GM21381 (cell line): ENCODE measurements around the gene OR6Y1.

Experiments used
- ATAC-seq: cut with Tn5 transposase; IDR thresholded peaks from one replicate; pipeline ENCODE4 v1.9.1; 2021; ENCODE audit warnings: mild to moderate bottlenecking, moderate library complexity; ENCODE audit not compliant: unreplicated experiment

Gene OR6Y1

DNA sequence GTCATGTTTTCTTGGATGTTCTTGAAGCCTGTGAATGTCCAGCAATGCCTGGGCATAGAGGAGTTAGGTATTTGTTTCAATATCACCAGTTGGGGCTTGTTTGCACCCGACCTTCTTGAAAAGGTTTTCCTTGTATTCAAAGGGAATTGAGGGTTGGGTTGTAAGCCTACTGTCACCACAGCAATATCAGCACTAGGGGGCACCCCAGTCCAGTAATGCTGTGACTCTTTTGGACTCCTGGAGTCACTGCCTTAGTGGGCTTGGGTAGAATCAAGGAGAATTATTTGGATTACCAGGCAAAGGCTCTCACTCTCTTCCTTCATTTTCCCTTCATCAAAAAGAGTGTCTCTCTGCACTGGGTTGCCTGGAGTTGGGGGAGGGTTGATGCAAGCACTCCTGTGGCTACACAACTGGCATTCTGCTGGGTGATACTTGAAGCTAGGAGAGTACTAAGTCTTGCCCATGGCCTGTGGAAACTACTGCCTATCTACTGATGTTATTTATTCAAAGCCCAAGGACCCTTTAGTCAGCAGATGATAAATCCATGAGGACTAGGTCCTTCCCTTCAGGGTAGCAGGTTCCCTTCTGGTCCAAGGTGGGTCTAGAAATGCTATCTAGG lies 47.7 kb downstream of the OR6Y1 start:
- ATAC-seq = no peak

DNA sequence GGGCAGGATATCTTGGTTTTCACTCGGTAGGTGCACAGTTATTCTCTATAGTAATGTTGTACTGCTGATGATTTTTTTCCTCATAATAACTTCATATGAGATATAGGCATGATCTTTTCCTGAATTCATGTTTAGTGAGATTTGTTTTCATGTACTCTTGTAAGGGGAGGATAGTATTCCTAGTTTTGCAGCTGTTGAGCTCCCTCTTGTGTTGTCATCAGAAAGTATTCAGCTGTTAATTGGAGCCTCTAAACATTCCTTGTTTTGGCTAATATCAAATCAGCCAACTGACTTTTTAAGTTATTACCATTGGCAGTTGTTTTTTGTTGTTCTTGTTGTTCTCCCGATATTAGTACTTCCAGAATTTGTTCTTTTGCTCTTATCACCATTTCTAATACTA lies 57.8 kb downstream of the OR6Y1 start:
- no peak for ATAC-seq

DNA sequence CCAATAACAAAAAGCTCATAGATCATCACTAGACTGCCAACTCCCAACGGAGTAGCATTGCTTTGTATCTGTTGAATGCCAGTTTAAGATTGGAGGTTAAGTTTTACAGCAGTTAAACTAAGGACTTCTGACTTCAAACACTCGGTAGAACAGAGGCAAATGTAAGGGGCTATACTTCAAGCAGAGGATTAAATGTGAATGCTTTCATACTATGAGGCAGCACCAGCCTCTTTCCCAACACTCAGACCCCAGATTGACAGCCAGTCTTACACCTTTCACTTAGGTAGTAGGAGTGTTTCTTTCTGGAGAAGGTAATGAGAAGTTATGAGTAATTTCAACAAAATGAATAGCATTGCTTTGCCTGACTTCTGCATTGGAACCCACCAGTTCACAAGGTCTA lies 59.4 kb downstream of the OR6Y1 start:
- no peak for ATAC-seq
